Stimulated activated CD4-positive, alpha-beta T cell treated with anti-CD3 and anti-CD28 coated beads, TNF-alpha, amount 100 ng/mL, for 4 hours (primary cell): ENCODE data around the gene TNPO1.
"Not testable (repeated sequence)": the region's sequence is repeated elsewhere in the genome, so short reads cannot be mapped to it uniquely, and the experiment has no call there.

ENCODE experiments used
- DNase-seq, 3 experiments: peaks; one replicate each; pipeline ENCODE4 v3.0.0-alpha.2; 2020; ENCODE audit warnings: low read depth in 3 of 3

The TNPO1 gene

DNA sequence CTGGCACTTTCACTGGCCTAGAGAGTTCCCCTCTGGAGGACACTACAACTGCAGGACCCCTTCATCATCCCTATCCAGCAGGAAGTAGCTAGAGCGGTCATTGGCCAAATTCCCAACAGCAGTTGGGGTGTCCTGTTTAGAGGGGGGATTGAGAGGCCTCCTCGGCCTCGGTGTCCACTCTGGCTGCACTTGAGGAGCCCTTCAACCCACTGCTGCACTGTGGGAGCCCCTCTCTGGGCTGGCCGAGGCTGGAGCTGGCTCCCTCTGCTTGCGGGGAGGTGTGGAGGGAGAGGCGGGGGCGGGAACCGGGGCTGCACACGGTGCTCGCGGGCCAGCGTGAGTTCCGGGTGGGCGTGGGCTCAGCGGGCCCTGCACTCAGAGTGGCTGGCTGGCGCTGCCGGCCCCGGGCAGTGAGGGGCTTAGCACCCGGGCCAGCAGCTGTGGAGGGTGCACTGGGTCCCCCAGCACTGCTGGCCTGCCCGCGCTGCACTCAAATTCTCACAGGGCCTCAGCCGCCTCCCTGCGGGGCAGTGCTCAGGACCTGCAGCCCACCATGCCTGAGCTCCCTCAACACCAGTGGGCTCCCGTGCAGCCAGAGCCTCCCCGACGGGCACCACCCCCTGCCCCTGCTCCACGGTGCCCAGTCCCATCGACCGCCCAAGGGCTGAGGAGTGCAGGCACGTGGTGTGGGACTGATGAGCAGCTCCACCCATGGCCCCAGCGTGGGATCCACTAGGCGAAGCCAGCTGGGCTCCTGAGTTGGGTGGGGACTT, 118.7 kb downstream of the TNPO1 start:
- not testable (repeated sequence) for DNase-seq

DNA sequence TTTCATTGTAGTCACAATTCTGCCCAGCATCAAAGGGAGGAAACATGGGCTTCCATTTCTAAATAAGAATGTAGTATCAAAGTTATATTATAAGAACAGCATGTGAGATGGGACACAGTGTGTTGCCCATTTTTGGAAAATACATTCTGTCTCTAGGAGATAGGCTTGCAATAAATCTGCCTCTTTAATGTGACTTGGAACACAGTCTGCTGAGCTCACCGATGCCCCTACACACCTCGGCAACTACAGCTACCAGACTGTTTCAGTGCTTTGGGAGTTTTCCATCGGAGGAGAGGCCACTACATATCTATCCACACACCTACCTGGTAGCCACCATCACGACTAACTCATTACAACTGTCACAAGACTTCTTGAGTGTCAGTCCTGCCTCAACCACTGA, 120.4 kb downstream of the TNPO1 start:
- DNase-seq: no peak

DNA sequence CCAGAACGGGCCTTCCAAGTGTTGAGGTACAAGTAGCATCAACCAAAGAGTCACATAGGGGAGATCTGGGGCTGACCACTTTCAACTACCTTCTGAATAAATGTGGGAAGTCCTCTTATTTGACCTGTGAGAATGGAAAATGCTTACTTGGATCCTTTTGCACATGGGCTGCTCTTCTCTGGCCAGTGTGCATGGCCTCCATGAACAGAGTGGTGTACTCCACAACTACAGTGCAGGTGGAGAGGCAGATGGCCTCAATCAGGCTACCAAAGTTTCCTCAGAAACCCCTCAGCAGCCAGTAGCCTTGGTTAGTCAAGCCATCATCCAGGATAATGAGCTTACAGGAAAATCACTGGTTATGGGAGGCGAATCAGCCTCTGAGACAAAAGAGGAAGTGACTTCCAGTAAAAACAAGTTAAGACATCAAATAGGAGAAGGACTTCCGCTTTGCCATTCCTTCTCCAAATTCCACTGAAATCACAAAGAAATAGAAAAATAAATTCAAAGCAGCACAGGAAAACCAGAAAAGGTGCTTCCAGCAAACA, 121.1 kb downstream of the TNPO1 start:
- no peak for DNase-seq

DNA sequence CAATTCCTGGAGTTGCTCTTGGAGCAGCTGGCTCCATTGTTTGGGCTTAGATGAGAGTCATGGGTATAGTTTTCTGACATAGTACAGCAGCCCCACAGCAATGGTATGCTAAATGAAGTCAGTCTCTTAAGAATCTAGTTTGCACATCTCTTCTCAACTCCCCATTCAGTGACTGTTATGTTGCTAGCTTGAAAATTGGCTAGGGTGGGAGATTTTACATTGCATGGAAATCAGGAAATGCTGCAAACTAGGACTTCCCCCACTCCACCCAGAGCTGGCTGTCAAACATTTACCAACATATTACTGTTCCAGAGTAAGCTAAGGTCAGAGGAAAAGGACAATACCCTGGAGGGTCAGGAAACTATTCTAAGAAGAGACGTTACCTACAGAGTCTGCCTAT, 121.7 kb downstream of the TNPO1 start:
- no peak for DNase-seq

DNA sequence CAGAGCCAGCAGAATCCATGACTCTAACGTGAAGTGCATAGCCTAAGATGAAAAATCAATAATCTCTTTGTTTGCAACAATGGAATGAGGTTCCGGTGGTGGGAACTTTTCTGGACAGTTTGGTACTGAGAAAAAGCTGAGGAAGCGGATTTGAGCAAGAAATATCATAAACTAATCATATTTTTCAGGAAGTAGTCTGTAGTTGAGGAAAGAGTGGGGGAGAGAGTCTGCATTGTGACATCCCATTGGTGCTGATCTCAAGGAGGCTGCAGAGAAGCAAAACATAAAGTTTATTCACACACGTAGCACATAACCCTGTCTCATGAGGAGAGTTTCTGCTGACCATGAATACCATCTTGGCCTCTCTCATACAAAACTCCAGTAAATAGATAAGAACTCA, 123.6 kb downstream of the TNPO1 start:
- DNase-seq: no peak

DNA sequence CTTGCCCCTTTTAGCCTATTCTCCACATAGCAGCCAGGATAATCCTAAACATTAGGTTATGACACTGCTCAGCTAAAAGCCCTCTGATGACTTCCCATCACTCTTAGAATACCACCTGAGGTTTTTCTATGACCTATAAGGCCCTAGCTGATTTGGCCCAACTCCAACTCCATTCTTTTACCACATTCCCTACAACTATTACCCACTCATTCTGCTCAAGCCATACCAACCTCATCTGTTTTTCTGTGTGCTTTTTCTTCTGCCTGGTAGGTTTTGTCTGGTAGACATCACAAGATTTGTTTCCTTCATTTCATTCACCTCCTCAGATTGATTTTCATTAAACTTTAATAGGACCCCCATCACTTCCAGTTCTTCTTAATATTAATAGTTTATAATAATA, 126.8 kb downstream of the TNPO1 start:
- no peak for DNase-seq

DNA sequence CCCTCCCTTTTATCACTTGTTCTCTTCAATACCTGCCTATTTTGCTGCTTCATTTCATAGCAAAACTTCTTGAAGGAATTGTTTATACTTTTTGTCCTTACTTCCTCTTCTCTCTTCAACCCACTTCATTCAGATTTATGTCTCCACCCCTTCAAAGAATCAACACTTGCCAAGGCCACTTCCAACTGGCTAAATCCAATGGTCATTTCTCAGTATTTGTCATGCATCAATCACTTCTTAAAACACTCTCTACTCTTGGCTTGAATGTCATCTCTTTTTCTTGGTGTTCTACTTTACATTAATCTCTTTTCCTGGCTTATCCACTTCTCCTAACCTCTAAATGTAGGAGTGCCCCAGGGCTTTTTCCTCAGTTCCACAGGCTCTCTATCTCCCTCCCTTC, 131.0 kb downstream of the TNPO1 start:
- no peak for DNase-seq

DNA sequence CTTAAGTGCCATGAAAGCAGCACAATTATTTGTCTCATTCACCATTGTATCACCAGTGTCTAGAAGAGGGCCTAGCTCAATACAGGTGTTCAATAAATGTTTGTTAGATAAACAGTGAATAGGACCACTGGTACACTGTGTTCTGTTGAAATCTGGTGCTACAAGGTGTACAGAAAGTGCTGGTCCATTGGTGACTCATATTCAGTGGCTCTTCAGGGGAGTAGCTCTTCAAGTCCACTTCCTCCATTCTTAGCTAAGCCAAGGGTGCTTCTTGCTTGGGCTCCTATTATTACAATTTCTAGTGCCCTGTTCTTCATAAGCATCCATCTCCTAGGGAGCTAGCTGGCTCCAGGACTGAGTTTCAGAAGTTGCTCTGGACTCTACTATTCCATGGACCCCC, 133.0 kb downstream of the TNPO1 start:
- no peak for DNase-seq

DNA sequence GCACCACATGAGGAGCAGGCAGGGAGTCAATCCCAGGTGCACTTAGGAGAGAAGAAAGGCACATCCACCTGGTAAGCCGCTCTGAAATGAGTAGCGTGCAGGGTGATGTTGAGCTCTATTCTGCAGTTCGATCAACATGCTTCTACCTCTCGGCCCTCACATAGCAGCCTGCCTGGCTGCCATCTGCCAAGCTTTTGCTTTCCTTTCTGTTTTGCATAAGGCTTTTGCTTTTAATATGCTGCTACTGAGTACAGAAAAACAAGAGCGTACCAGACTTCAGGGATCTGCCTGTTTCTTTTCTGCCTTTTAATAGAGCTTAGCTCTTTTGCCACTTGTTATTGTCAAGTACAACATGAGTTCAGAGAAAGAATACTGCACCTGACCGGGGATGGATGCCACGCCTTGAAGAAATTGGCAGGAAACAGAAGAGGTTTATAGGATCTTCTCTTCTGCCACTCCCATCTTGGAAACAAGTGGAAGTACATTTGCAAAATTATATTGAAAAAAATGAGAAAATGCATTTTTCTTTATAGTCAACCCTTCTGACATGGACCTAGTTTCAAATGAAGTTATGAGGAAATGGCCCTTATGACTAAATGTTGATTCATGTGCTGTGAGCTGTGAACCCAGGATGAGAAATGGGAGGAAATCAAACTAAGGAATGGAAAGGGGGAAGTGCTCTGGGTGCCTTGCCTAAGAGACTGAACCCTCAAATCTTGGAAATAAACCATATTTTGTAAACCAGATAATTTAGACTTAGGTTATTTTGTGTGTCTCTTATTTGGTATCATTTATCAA, 135.4 kb downstream of the TNPO1 start:
- DNase-seq: no peak

DNA sequence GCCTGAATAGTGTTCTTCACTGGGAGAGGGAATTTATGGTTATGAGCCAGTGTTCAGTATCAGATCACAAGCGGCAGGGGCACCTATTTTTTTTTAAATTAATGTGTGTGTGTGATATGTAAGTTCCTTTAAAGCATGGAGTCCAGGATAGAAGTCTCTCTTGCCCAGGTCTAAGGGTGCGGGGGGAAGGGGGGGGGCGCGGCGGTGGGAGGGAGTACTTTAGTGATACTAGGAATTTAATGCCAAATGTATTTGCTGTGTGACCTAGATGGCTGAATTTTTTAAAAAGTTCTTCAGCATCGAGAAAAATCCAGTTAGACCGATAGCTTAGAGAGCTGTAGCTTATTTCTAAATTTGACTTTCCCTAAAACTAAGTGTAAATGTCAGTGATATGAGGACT, 137.9 kb downstream of the TNPO1 start:
- no peak for DNase-seq

DNA sequence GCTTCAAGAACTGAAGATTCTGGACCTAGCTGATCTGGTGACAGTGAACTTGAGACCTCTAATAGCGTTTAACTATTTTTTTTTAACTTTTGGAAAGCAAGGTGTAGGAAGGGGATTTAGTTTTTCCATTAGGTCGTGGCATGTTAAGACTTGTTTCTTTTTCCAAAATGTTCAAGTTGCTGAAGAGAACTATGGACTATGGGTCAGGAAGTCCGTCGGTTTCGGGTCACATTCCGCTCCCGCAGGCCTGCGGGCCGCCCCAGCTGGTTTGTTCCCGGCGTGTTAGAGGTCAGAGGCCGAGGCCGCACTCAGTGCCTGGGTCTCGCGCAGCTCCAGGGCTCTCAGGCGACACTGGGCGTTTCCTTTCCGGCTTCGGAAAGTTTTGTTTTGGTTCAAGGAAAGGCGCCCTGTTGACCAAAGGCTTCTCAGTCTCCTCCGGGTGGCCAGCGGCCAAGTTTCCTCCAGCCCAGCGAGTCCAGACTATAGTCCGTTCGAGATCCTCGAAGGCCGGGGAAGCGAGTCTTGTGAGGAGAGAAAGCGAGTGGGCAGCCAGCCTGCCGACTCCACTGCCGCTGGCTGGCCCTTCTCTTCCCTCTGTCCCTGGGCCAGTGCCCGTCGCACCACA, 138.8 kb downstream of the TNPO1 start:
- DNase-seq: no peak

DNA sequence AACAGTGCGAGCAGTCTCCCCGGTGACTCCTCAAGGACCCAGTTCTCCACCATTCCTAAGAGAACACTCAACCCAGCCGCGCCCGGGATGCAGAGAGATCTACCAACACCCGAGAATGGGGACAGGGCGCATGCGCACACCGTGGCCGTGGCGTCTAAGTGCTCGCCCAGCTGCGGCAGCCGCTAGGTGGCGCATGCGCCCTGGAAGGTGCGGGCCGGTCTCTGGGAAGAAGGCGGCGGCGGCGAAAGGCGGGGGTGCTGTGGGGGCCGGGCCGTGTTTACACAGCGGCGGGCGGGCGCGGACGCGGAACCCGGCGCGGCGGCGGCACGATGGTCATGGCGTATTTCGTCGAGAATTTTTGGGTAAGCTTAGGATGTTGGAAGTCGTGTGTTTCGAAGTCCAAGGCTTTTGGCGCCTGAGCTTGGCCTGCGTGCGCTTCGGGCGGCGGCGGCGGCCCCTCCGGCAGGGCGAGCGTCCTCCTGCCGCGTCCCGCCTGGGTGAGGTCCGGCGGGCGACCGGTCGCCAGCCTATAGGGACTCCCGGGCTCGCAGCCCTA, 139.4 kb downstream of the TNPO1 start, which contains the start of gene FCHO2:
FCHO2 (plus strand) TSS at position 274 of the 556 bp plus-strand sequence; CDS start at position 330, 56 bp downstream.
- peak; percentile 91 to 98 (median 94) for DNase-seq

DNA sequence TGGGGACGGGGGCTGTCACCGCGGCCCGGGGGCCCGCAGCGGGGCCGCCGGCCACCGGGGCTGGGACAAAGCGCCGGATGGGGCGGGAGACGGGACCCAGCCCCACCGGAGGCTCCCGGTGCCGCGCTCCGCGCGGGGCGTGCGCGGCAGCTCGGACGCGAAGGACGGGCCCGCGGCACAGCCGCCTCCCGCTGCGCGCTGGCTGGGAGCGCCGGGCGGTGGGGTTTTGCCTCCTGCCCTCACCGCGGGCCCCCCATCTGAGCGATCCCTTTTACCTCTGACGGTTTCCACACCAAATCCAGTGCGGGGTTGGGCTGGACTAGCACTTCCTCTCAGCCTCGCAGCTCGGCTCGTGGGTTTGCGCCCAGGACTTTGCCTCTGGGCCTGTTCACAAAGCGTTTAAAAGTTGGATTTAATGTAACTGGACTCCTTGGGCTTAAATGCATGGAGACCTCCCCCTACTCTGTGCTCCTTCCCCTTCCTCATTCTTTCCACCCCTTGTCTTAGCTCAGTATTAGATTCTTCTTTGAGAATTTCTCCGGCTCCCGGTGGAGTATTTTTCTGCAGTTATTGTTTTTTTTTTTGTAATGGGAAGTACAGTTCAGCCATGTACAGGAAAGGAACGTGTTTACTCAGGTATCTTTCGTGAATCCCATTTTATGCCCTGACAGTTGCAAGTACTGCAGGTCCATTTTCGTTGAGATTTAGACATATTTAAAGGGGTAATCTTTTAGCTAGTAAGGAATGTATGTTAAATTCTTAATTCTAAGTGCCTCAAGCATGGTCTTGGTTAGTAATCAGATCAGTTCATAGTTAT, 140.1 kb downstream of the TNPO1 start:
- DNase-seq: peak in 1 of 3 experiments; percentile 21

DNA sequence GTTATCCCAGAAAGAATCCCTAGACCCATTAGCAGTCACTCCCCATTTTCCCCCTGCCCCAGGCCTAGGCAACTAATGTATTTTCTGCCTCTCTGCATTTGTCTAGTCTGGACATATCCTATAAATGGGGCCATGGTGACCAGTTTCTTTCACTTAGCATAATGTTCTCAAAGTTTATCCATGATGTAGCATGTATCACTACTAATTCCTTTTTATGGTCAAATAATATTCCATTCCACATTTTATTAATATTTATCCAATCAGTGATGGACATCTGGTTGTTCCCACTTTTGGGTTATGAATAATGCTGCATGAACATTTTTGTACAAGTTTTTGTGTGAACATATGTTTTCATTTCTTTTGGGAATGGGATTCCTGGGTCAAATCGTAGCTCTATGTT, 140.9 kb downstream of the TNPO1 start:
- DNase-seq: no peak

DNA sequence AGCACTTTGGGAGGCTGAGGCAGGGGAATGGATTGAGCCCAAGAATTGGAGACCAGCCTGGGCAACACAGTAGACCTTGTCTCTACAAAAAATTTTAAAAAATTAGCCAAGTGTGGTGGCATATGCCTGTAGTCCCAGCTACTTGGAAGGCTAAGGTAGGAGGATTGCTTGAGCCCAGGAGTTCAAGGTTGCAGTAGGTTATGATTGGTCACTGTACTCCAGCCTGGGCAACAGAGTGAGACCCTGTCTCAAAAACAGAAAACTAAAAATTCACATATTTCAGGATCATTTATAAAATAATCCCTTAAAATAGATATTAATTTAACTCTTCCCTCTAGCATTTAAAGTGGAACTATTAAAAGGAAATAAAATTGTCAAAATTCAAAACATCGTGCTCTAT, 142.8 kb downstream of the TNPO1 start:
- DNase-seq: no peak
